Nucleus accumbens (tissue), 56 donors: ENCODE results near the gene METTL22.

ENCODE experiments used
- DNase-seq, 56 donors: peaks; one replicate each; lab custom pipeline; 2025; lab: John Stamatoyannopoulos, UW

METTL22 gene

GRCh38 chr16:8660841-8661301 lies 39.4 kb downstream of the METTL22 start:
- peak in 49 of 56 donors; percentile 4 to 77 (median 41) for DNase-seq

GRCh38 chr16:8661703-8662102 lies 40.2 kb downstream of the METTL22 start:
- DNase-seq: no peak

- peak in 6 of 56 donors; percentile 3 to 46 (median 33) for DNase-seq
Measured at GRCh38 chr16:8663192-8664089, 41.9 kb downstream of the METTL22 start.

- no peak for DNase-seq
Measured at GRCh38 chr16:8665529-8665928, 44.0 kb downstream of the METTL22 start.

GRCh38 chr16:8667492-8667891 lies 46.0 kb downstream of the METTL22 start:
- no peak for DNase-seq

GRCh38 chr16:8668113-8668512 lies 46.6 kb downstream of the METTL22 start:
- no peak for DNase-seq

- DNase-seq: no peak
Measured at GRCh38 chr16:8669481-8669880, 48.0 kb downstream of the METTL22 start.

- no peak for DNase-seq
Measured at GRCh38 chr16:8670014-8670560, 48.6 kb downstream of the METTL22 start.

GRCh38 chr16:8673611-8674412 lies 52.3 kb downstream of the METTL22 start:
- peak in 6 of 56 donors; percentile 45 to 75 (median 58) for DNase-seq

- peak; percentile 45 to 96 (median 88) for DNase-seq
Measured at GRCh38 chr16:8674413-8675022, 53.0 kb downstream of the METTL22 start, which contains the start of gene ABAT. Gene ABAT (plus strand): TSS chr16:8674617. CDS start chr16:8735740, 61,123 bp downstream.

GRCh38 chr16:8675183-8676159 lies 54.0 kb downstream of the METTL22 start:
- peak in 4 of 56 donors; percentile 1 to 24 (median 7) for DNase-seq

GRCh38 chr16:8676160-8676547 lies 54.7 kb downstream of the METTL22 start:
- DNase-seq: no peak

GRCh38 chr16:8676737-8677375 lies 55.4 kb downstream of the METTL22 start:
- no peak for DNase-seq

- no peak for DNase-seq
Measured at GRCh38 chr16:8677481-8677880, 56.0 kb downstream of the METTL22 start.

GRCh38 chr16:8678068-8678927 lies 56.8 kb downstream of the METTL22 start:
- DNase-seq: no peak

GRCh38 chr16:8679151-8679550 lies 57.7 kb downstream of the METTL22 start:
- no peak for DNase-seq

GRCh38 chr16:8682551-8683259 lies 61.2 kb downstream of the METTL22 start:
- DNase-seq: no peak
